Neural cell (in vitro differentiated cells): ENCODE results near the gene BLOC1S5.

ENCODE experiments used
- EP300 ChIP-seq: fragments of 450-650 bp; conservative IDR thresholded peaks from 2 replicates; pipeline ENCODE4 v1.6.1; 2014; ENCODE audit warnings: antibody characterized with exemption, mild to moderate bottlenecking, moderate library complexity; ENCODE audit not compliant: poor library complexity, severe bottlenecking
- MXI1 ChIP-seq: fragments of 450-650 bp; conservative IDR thresholded peaks from 2 replicates; pipeline ENCODE4 v1.6.1; 2014; ENCODE audit warnings: antibody characterized with exemption, mild to moderate bottlenecking; ENCODE audit not compliant: poor library complexity, severe bottlenecking
- POLR2AphosphoS5 ChIP-seq: IDR thresholded peaks from 2 replicates; pipeline ENCODE4 v1.6.1; 2012
- RAD21 ChIP-seq: fragments of 450-650 bp; conservative IDR thresholded peaks from 2 replicates; pipeline ENCODE4 v1.6.1; 2014; ENCODE audit warnings: antibody characterized with exemption, mild to moderate bottlenecking, moderate library complexity
- SMC3 ChIP-seq: fragments of 450-650 bp; conservative IDR thresholded peaks from 2 replicates; pipeline ENCODE4 v1.6.1; 2014; ENCODE audit warnings: antibody characterized with exemption, mild to moderate bottlenecking, moderate library complexity; ENCODE audit not compliant: poor library complexity
- TAF1 ChIP-seq: IDR thresholded peaks from 2 replicates; pipeline ENCODE4 v1.6.1; 2012; ENCODE audit warnings: low read depth
- TF ChIP-seq, protein P1 (sequence below): fragments of 450-650 bp; IDR thresholded peaks from 2 replicates; pipeline ENCODE4 v1.5.1; 2014; ENCODE audit warnings: antibody characterized with exemption, mild to moderate bottlenecking, moderate library complexity; ENCODE audit not compliant: poor library complexity, severe bottlenecking

DNA sequence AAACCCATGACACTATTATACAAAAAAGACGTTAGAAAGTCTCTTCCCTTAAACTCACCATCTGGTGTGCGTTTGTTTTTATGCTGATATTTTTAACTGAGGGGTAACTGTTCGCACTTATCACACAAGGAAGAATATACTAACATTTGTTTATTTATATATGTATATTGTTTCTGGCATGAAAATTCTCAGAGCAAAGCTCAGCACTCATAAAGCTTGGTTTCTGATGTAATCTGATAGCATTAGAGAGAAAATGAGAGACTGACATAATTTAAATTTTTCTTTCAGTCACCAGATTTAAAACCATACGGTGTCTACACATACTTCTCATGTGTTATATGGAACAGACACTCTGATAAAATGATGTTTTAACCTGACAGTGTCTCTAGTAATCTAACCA lies 6.9 kb downstream of the BLOC1S5 start:
- TF ChIP-seq, protein P1, sequence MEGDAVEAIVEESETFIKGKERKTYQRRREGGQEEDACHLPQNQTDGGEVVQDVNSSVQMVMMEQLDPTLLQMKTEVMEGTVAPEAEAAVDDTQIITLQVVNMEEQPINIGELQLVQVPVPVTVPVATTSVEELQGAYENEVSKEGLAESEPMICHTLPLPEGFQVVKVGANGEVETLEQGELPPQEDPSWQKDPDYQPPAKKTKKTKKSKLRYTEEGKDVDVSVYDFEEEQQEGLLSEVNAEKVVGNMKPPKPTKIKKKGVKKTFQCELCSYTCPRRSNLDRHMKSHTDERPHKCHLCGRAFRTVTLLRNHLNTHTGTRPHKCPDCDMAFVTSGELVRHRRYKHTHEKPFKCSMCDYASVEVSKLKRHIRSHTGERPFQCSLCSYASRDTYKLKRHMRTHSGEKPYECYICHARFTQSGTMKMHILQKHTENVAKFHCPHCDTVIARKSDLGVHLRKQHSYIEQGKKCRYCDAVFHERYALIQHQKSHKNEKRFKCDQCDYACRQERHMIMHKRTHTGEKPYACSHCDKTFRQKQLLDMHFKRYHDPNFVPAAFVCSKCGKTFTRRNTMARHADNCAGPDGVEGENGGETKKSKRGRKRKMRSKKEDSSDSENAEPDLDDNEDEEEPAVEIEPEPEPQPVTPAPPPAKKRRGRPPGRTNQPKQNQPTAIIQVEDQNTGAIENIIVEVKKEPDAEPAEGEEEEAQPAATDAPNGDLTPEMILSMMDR = no peak
- TF ChIP-seq RAD21 (no peak), POLR2AphosphoS5 (no peak), TAF1 (no peak), EP300 (no peak), MXI1 (no peak), SMC3 (no peak)
